ENCODE data around the gene NKAIN4.
A peak's percentile ranks its signal among the peaks of the same experiment; 100 is the strongest.

The NKAIN4 gene

DNA sequence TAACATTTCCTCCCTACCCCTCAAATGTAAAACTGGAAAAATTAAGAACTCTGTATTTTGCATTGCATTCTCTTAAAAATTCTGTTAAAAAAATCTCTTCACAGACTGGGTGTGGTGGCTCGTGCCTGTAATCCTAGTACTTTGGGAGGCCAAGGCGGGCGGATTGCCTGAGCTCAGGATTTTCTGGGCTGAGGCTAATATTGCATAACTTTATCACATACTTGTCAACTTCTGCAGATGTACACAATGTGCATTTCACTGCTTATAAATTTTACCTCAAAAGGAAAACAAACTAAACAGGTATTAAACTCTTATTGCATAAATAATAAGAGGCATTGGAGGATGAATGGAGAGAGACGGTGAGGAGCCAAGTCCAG lies 59.5 kb downstream of the NKAIN4 start:
- Mint-ChIP-seq H3K9me3 (no peaks in the 10 kb centered on the region), H3K4me3 (no peak overlapping the region), H3K27ac (no peak overlapping the region), H3K4me1 (peaks cover 5% of the 10 kb centered on the region), H3K36me3 (peaks cover 54% of the 10 kb centered on the region)
- no peak for DNase-seq (ENCODE audit: low spot score in 2 of 2)
- ATAC-seq: no peak

DNA sequence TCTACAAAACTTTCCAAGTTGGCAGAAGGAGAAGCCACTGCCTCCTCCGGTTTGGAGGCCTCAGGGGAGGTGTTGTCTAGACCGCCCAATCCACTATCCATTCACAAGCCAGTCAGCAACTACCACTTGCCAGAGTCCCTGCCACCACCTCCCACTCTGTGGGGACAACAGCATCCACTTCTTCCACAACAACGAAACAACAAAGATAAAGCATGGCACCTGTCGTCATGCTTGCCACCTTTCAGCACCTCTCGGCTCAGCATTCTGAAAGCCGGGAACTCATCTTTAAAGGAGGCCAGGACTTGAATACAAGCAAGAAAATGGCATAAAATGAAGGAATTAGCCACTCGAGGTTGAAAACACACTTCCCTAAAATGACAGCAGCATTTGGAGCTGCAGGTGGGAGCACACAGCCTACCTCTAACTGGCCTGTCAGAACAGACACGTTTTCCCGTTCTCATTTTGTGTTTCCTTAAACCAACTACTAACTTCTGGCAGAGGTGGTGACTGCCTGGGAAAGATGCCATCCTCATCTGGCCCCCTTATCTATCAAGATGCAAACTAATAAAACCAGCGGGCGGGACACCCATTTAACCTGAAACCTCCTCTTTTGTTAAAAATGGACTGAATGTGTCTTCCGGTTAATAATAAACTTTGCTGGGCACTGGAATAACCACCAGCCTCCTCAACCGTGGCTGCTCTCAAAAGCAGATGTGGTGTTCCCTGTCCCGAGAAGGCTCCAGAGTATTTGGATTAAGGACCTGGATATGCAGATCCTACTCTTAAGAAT lies 60.1 kb downstream of the NKAIN4 start:
- Mint-ChIP-seq H3K27ac (peak overlapping the region; percentile 60), H3K4me1 (peaks cover 10% of the 10 kb centered on the region), H3K4me3 (no peak overlapping the region), H3K36me3 (peaks cover 48% of the 10 kb centered on the region), H3K9me3 (no peaks in the 10 kb centered on the region)
- ATAC-seq: no peak
- DNase-seq (ENCODE audit: low spot score in 2 of 2): no peak

DNA sequence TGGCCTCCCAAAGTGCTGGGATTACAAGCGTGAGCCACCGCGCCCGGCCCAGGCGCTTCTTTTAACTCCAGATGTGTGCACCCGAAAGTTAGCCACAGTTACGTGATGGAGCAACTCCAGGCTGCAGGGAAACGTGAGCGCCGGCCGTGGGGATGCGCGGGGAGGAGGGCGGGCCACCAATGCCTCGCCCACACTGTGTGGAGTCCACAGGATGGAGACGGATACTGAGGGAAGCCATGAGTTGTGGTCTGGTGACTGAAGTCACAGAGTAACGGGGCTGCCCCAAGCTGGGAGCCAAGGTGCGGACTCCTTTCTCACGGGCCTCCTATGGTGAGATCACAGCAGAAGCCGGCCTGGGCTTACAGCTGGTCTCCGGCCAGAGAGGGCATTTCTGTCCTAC lies 61.5 kb downstream of the NKAIN4 start:
- no peak for ATAC-seq
- no peak overlapping the region for H3K27ac Mint-ChIP-seq
- DNase-seq (ENCODE audit: low spot score in 2 of 2): no peak
- H3K9me3 Mint-ChIP-seq: no peaks in the 10 kb centered on the region
- H3K36me3 Mint-ChIP-seq: peaks cover 33% of the 10 kb centered on the region
- peaks cover 12% of the 10 kb centered on the region for H3K4me1 Mint-ChIP-seq
- H3K4me3 Mint-ChIP-seq: no peak overlapping the region

DNA sequence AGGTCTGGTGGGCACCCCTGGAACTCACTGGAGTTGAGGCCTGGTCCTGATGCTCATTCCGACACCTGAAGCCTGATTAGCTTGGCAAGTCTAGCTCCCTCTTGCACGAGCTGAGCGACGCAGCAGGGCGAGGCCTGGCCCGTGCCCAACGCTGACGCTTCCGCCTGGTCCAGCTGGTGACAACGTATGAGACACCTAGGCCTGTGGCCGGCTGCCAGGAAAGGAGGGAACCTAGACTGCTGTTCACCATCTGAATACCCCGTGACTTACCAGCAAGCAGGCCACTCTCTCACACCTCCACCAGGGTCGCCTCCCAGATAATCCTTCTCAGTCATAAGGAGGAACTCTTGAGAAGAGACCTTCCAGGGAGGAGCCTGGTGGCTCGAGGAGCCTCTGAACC lies 62.9 kb downstream of the NKAIN4 start:
- ATAC-seq (peak; percentile 7), DNase-seq (ENCODE audit: low spot score in 2 of 2) (no peak)
- H3K4me1 Mint-ChIP-seq: peaks cover 8% of the 10 kb centered on the region
- no peak overlapping the region for H3K4me3 Mint-ChIP-seq
- H3K9me3 Mint-ChIP-seq: no peaks in the 10 kb centered on the region
- H3K36me3 Mint-ChIP-seq: peaks cover 20% of the 10 kb centered on the region
- no peak overlapping the region for H3K27ac Mint-ChIP-seq

DNA sequence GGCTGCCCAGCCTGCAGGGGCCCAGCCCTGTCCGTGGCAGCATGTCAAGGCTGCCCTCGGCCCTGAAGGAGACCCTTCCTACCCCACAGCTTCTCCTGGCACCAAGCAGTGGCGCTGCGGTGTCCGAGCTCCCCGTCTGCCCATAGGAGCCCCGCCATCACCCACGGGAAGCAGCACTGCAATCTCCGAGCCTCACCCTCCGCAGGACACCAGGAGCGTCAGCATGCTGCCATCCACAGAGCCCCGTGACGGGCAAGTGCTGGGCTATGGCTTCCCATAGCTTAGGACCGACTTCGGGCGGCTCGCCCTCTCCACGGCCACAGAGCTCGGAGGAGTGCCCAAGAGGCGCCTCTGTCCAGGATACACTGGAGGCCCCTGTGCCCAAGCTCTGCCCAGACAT lies 63.4 kb downstream of the NKAIN4 start:
- ATAC-seq: no peak
- peaks cover 14% of the 10 kb centered on the region for H3K36me3 Mint-ChIP-seq

More for the DNA sequence above, 63.4 kb downstream of the NKAIN4 start:
- Mint-ChIP-seq H3K27ac (no peak overlapping the region), H3K9me3 (no peaks in the 10 kb centered on the region), H3K4me1 (peaks cover 7% of the 10 kb centered on the region), H3K4me3 (no peak overlapping the region)
- no peak for DNase-seq (ENCODE audit: low spot score in 2 of 2)

Measured in stimulated activated effector memory CD8-positive, alpha-beta T cell treated with anti-CD3 and anti-CD28 coated beads, Interleukin-12 subunit alpha, Interleukin-12 subunit beta, amount 100 ng/mL, for 72 hours (primary cell).